Lower lobe of right lung (tissue), 2 donors: ENCODE data around the gene PCGF1. TPM values are rescaled to one million over a fixed set of nuclear protein-coding genes. Genes with fewer than 3 reads are reported as not detected.

Experiments
- ATAC-seq, 2 donors: fragments of 200-7000 bp; cut with Tn5 transposase; one replicate each; pipeline ENCODE4 v1.9.1; 2020 to 2022; ENCODE audit warnings: mild to moderate bottlenecking in 2 of 2, moderate library complexity in 2 of 2
- DNase-seq: peaks from one replicate; pipeline ENCODE4 v3.0.0-alpha.2; 2020
- H3K27ac ChIP-seq: fragments of 200-600 bp; one replicate; pipeline ENCODE4 v1.8.0; 2022
- H3K27me3 ChIP-seq: fragments of 200-600 bp; one replicate; pipeline ENCODE4 v1.8.0; 2022; ENCODE audit warnings: low read depth
- H3K36me3 ChIP-seq: fragments of 200-600 bp; one replicate; pipeline ENCODE4 v1.8.0; 2022; ENCODE audit warnings: mild to moderate bottlenecking
- H3K4me1 ChIP-seq: fragments of 200-600 bp; one replicate; pipeline ENCODE4 v1.8.0; 2022
- H3K4me3 ChIP-seq: fragments of 200-600 bp; one replicate; pipeline ENCODE4 v1.8.0; 2022; ENCODE audit warnings: mild to moderate bottlenecking
- H3K9me3 ChIP-seq: fragments of 200-600 bp; one replicate; pipeline ENCODE4 v1.8.0; 2022
- CTCF ChIP-seq: fragments of 200-600 bp; IDR thresholded peaks from one replicate; pipeline ENCODE4 v1.8.0; 2022; ENCODE audit warnings: antibody characterized with exemption, mild to moderate bottlenecking
- intact Hi-C: fragments of 100-400 bp; cut with DNase I; formaldehyde crosslinking; loops from one replicate; pipeline ENCODE4 v1.11.0; 2022
- long read RNA-seq: library from polyadenylated mRNA; unstranded; transcript quantifications from one replicate; pipeline ENCODE4 v2.0.0, GENCODE V29; 2021
- total RNA-seq: library from RNA; stranded (reverse); fragmentation: NEBNext Ultra II Directional; extraction: Animal tissue kit (Norgen Biotek cat#: 25700); gene quantifications from one replicate; pipeline ENCODE4 v1.2.1, GENCODE V29; 2021
- donor health status: DM: no; HTN: yes; CAD: no; lungs with severe emphysema.

PCGF1 gene
- total RNA-seq, result 28.4 TPM
- long read RNA-seq, transcript PCGF1-204 (8 exons, 1,056 nt), result major isoform, 9 of 23 reads
- long read RNA-seq, partial matches to known transcripts, result 4 of 23 reads
- long read RNA-seq, other reads (novel, unspliced or antisense), result 7 of 23 reads

DNA sequence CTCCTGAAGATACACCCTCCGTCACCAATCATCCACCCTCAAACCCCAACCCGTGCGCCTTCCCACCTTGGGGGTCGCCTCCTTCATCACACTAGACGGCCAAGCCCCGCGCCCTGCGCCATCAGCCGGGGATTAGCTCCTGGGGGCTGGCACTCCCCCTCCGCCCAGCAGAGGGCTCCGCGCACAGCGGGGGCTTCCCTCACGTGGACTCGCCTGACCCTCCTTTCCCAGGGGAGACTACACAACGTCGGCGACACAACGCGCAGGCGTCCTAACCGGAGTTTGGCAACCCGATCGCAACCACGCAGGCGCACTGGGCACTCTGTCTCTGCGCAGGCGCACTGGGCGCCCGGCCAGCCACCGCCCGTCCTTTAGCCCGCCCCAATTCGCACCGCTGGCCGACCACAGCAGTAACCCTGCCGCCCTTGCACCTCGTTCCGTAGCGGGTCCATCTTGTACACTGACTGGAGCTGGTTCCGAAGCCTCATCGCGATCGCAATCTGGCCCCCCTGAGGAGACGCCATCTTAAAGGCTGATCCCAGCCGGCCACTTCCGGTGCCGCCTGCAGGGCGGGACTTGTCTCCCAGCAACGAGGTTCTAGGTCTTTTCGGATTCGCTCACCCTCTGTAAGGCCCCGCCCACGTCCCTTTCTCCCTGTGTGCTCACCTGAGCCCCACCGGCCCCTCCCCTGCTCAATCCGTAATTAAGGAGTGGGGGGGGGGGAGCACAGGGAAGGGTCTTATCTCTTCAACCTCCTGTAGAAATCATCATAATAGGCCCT, at the start of gene PCGF1:
PCGF1 (minus strand) TSS at position 551 of the 781 bp plus-strand sequence; CDS start at position 524, 27 bp downstream.
- DNase-seq, result peak; percentile 99
- Histone ChIP-seq H3K4me1 (peaks cover 48% of the 10 kb centered on the region), H3K27ac (peak within 1 kb of the TSS; percentile 99), H3K9me3 (no peaks in the 10 kb centered on the region), H3K27me3 (peaks cover 31% of the 10 kb centered on the region), H3K36me3 (peaks cover 16% of the 10 kb centered on the region), H3K4me3 (peak within 1 kb of the TSS; percentile 77)
- intact Hi-C loops, result no loop called here
- peak; percentile 44 for TF ChIP-seq CTCF
- ATAC-seq, result peak; percentile 95 to 96

- peaks cover 16% of the 10 kb centered on the region for H3K4me1 ChIP-seq
- H3K36me3 ChIP-seq, result peaks cover 12% of the 10 kb centered on the region
- H3K27me3 ChIP-seq, result no peaks in the 10 kb centered on the region
- no peak overlapping the region for H3K4me3 ChIP-seq
- intact Hi-C loops, result no loop called here
- DNase-seq (no peak), ATAC-seq (no peak)
- no peak for TF ChIP-seq CTCF
- H3K9me3 ChIP-seq, result no peaks in the 10 kb centered on the region
- no peak overlapping the region for H3K27ac ChIP-seq
These were observed 49.4 kb upstream of the PCGF1 start for GRCh38 chr2:74556831-74557370.

DNA sequence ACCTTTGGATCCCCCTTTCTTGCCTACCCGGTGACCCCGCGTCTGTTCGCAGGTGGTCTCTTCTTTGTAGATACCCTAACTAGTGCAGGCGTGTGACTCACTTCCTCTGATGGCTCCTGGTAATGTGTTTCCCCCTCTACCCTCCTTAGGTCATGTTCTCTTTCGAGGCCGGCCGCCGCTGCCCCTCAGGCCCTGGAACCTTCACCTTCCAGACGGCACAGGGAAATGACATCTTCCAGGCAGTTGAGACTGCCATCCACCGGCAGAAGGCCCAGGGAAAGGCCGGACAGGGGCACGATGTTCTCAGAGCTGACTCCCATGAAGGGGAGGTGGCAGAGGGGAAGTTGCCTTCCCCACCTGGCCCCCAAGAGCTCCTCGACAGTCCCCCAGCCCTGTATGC, 48.7 kb upstream of the PCGF1 start:
- Histone ChIP-seq H3K9me3 (no peaks in the 10 kb centered on the region), H3K36me3 (peaks cover 12% of the 10 kb centered on the region), H3K27ac (peak overlapping the region; percentile 90), H3K4me3 (peak overlapping the region; percentile 95), H3K4me1 (peaks cover 16% of the 10 kb centered on the region), H3K27me3 (no peaks in the 10 kb centered on the region)
- no peak for ATAC-seq
- no peak for TF ChIP-seq CTCF
- no peak for DNase-seq
- intact Hi-C loops, result no loop called here

- Histone ChIP-seq H3K4me1 (peaks cover 16% of the 10 kb centered on the region), H3K36me3 (peaks cover 12% of the 10 kb centered on the region), H3K9me3 (no peaks in the 10 kb centered on the region), H3K27me3 (no peaks in the 10 kb centered on the region), H3K27ac (peak overlapping the region; percentile 90), H3K4me3 (peak overlapping the region; percentile 95)
- intact Hi-C loops, result no loop called here
- ATAC-seq, result peak in 1 of 2 donors; percentile 20
- no peak for TF ChIP-seq CTCF
- DNase-seq, result peak; percentile 63
These were observed 48.2 kb upstream of the PCGF1 start for GRCh38 chr2:74555610-74556103.

DNA sequence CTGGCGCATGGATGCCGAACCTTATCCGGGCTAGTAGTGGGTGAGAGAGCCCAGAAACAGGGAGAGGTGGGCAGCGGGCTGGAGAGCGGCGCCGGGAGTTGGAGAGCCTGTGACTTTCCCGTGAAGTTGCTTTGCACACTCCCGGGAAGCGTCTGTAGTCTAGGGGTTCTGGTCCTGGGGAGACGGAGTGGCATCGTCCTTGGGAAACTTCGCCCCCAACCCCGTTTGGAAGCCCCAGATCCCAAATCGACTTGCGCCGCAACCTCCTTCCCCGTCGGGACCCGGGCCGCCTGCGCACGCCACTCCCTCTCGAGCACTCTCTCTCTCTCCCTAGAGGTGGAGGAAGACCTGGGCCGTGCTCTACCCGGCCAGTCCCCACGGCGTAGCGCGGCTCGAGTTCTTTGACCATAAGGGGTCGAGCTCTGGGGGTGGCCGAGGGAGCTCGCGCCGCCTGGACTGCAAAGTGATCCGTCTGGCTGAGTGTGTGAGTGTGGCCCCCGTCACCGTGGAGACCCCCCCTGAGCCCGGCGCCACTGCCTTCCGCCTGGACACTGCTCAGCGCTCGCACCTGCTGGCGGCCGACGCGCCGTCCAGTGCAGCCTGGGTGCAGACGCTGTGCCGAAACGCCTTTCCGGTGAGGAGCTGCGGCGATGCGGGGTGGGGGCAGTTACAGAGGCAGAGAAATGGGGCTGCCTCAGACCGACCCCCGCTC, 47.5 kb upstream of the PCGF1 start:
- TF ChIP-seq CTCF, result no peak
- H3K27ac ChIP-seq, result peak overlapping the region; percentile 90
- H3K4me1 ChIP-seq, result peaks cover 20% of the 10 kb centered on the region
- no peaks in the 10 kb centered on the region for H3K27me3 ChIP-seq
- H3K9me3 ChIP-seq, result no peaks in the 10 kb centered on the region
- intact Hi-C loops, result no loop called here
- ATAC-seq (peak; percentile 80 to 82), DNase-seq (peak; percentile 82)
- peak overlapping the region; percentile 95 for H3K4me3 ChIP-seq
- H3K36me3 ChIP-seq, result peaks cover 12% of the 10 kb centered on the region
